Measurements from ENCODE around the gene LYPD6B. TPM values are rescaled to one million over a fixed set of nuclear protein-coding genes. Genes with fewer than 3 reads are reported as not detected.
A peak's percentile ranks its signal among the peaks of the same experiment; 100 is the strongest.

The LYPD6B gene
- total RNA-seq, 1 experiment from 2014 or later, result not detected

DNA sequence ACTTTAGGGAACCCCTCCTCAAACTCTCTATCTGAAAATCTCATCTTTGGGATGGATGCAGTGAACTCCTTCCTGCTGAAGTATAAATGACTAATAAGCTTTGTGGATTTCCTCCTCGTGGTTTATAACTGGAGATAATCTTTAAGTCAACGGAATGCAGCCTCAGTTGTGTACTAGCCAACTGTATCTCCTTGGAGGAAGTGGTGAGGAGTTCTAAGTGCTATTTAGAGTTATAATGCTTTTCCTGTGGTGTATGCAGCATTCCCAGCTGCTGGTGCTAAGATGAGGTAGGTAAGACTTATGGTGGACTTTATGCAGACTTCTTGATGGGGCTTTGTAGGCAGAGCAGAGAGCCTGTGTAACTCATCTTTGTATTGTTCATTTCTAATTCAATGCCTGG lies 90.9 kb downstream of the LYPD6B start:
- TF ChIP-seq CTCF (conservative IDR thresholded peaks at IDR 0.05; ENCODE audit: low read depth, low read length) (no peak), EZH2 (IDR thresholded peaks at IDR 0.05; ENCODE audit: borderline replicate concordance, low read depth, low read length, poor library complexity, severe bottlenecking) (no peak)
- Histone ChIP-seq H3K27ac (ENCODE audit: low read depth, low read length, poor library complexity, severe bottlenecking) (no peak overlapping the region), H3K9me3 (ENCODE audit: low read depth, low read length, poor library complexity, severe bottlenecking) (no peaks in the 10 kb centered on the region), H3K4me3 (ENCODE audit: low read depth, low read length, poor library complexity, severe bottlenecking) (no peak overlapping the region), H3K36me3 (ENCODE audit: insufficient read depth, low read length, poor library complexity, severe bottlenecking) (no peaks in the 10 kb centered on the region), H3K4me1 (ENCODE audit: insufficient read depth, low read length, poor library complexity, severe bottlenecking) (no peaks in the 10 kb centered on the region), H3K27me3 (replicated peaks; ENCODE audit: insufficient read depth, low read depth, low read length, poor library complexity) (no peaks in the 10 kb centered on the region)
- CTCF ChIA-PET, result no interaction called here
- peak; percentile 5 for DNase-seq (ENCODE audit: low spot score)
- POLR2A ChIA-PET (ENCODE audit: low non-redundant PET), result no interaction called here
- BruUV-seq (replicated peaks), result no TSS peak
- intact Hi-C loops (cut with micrococcal nuclease; ENCODE audit: unreplicated experiment), result no loop called here

DNA sequence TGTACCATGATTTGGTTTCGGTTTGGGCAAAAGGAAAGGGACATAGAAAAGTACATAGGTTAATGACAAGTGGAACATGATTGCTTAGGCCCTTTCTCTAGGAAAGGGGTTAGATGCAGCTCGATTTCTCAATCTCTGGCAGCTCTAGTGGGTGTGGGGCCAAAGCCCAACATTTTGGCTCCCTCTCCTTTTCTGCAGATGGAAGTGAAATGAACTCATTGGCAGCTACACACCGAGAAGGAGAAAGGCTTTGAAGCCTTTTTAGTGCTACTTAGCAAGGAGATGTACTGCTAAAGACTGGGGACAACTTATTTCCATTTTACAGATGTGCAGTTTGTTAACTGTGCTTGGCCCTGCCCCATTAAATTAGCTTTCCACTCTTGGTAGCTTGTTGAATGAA lies 93.8 kb downstream of the LYPD6B start:
- TF ChIP-seq EZH2 (IDR thresholded peaks at IDR 0.05; ENCODE audit: borderline replicate concordance, low read depth, low read length, poor library complexity, severe bottlenecking) (no peak), CTCF (conservative IDR thresholded peaks at IDR 0.05; ENCODE audit: low read depth, low read length) (no peak)
- ChIA-PET CTCF (no interaction called here), POLR2A (ENCODE audit: low non-redundant PET) (no interaction called here)
- Histone ChIP-seq H3K27me3 (replicated peaks; ENCODE audit: insufficient read depth, low read depth, low read length, poor library complexity) (no peaks in the 10 kb centered on the region), H3K36me3 (ENCODE audit: insufficient read depth, low read length, poor library complexity, severe bottlenecking) (no peaks in the 10 kb centered on the region), H3K4me3 (ENCODE audit: low read depth, low read length, poor library complexity, severe bottlenecking) (no peak overlapping the region), H3K4me1 (ENCODE audit: insufficient read depth, low read length, poor library complexity, severe bottlenecking) (no peaks in the 10 kb centered on the region), H3K9me3 (ENCODE audit: low read depth, low read length, poor library complexity, severe bottlenecking) (no peaks in the 10 kb centered on the region), H3K27ac (ENCODE audit: low read depth, low read length, poor library complexity, severe bottlenecking) (no peak overlapping the region)
- no peak for DNase-seq (ENCODE audit: low spot score)
- intact Hi-C loops (cut with micrococcal nuclease; ENCODE audit: unreplicated experiment), result no loop called here
- BruUV-seq (replicated peaks), result no TSS peak

DNA sequence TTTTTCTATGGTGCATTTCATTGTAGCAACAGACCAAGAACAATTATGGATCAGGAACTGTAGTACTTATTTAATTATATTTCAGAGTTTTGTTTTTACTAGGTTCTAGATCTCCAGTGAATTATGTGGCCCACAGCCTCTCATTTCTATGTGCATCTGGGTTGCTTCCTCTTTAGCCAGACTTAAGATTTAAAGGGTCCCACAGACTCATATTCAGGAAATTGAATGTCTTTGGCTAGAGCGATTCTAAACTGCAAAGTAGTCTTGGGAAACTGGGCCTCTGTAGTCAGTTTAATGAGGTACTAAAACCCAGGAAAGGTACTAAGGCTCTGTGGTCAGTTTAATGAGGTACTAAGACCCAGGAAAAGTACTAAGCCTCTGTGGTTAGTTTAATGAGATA lies 94.4 kb downstream of the LYPD6B start:
- TF ChIP-seq EZH2 (IDR thresholded peaks at IDR 0.05; ENCODE audit: borderline replicate concordance, low read depth, low read length, poor library complexity, severe bottlenecking), result no peak
- no peak for TF ChIP-seq CTCF (conservative IDR thresholded peaks at IDR 0.05; ENCODE audit: low read depth, low read length)
- POLR2A ChIA-PET (ENCODE audit: low non-redundant PET), result no interaction called here
- no peaks in the 10 kb centered on the region for H3K36me3 ChIP-seq (ENCODE audit: insufficient read depth, low read length, poor library complexity, severe bottlenecking)
- H3K9me3 ChIP-seq (ENCODE audit: low read depth, low read length, poor library complexity, severe bottlenecking), result no peaks in the 10 kb centered on the region
- BruUV-seq (replicated peaks), result no TSS peak
- H3K4me1 ChIP-seq (ENCODE audit: insufficient read depth, low read length, poor library complexity, severe bottlenecking), result no peaks in the 10 kb centered on the region
- DNase-seq (ENCODE audit: low spot score), result no peak
- CTCF ChIA-PET, result no interaction called here
- no peak overlapping the region for H3K27ac ChIP-seq (ENCODE audit: low read depth, low read length, poor library complexity, severe bottlenecking)
- H3K27me3 ChIP-seq (replicated peaks; ENCODE audit: insufficient read depth, low read depth, low read length, poor library complexity), result no peaks in the 10 kb centered on the region
- intact Hi-C loops (cut with micrococcal nuclease; ENCODE audit: unreplicated experiment), result no loop called here
- no peak overlapping the region for H3K4me3 ChIP-seq (ENCODE audit: low read depth, low read length, poor library complexity, severe bottlenecking)

Data from A673 (cell line).